Islet of Langerhans (tissue), 1 donor: ENCODE data around the gene CSF3R.
A peak's percentile ranks its signal among the peaks of the same experiment; 100 is the strongest.
"Not testable (repeated sequence)": the region's sequence is repeated elsewhere in the genome, so short reads cannot be mapped to it uniquely, and the experiment has no call there.

Source experiments
- FAIRE-seq: peaks from one replicate; lab custom pipeline; 2011; peaks lifted over from hg19 to GRCh38; lab: Jason Lieb, UNC

The CSF3R gene

DNA sequence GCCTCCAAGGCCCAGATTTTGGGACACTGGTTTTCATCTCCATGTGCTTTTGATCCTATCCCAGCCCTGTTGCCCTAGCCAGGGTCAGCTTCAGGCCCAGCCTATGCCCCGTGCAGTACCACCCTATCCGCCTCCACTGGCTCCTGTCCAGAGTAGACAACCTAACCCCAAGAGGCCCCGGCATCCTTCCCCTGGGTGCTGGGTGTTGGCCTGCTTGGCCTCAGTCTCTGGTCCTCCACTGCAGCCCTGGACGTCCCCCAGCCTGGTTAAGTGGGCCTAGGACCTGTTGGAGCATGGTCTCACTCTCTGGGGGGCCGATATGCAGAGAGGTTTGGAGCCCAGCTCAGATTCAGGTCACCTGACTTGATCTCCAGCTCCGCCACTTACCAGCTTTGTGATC is 1.6 kb downstream of the CSF3R start:
- no peak for FAIRE-seq

DNA sequence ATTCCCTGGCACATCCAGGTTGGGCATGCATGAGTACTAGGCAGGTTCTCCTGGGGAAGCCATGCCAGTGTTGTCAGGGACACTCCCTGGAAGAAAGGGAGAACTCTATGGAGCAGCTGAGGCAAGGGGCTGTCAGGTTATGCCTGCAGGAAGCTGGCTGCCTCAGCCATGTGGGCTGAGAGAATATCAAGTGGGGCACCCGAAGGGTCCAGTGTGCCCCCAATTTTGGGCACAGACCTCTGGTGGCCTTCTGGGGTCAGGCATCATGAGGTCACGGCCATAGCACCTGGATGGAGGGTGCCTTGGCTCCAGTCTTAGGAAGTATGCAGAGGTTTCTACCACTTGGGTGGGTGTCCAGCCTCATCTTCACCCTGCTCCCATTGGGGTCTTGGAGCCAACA is 2.6 kb downstream of the CSF3R start:
- no peak for FAIRE-seq

DNA sequence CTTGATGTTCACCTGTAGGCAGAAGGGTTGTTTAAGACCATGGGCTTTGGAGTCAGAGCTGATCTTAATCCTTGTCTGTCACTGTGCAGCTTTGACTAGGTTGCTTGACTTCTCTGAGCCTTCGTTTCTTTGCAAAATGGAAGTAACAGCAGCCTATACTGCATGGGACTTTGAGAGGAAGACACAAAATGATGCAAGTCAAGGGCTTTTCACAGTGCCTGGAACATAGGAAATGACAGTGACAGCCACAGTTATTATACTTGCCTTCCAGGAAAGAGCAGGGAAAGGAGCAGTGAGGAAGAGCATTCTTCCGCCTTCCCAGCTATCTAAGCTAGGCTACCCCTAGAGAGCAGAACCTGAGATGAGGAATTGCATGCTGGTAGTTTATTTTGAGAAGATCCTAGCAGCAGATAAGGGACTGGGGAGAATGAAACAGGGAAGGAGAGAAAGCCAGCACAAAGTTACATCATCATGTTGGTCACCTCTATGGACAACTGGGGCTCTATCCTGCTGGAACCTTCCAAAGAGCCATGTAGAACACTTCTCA is 3.1 kb downstream of the CSF3R start:
- FAIRE-seq, result no peak

DNA sequence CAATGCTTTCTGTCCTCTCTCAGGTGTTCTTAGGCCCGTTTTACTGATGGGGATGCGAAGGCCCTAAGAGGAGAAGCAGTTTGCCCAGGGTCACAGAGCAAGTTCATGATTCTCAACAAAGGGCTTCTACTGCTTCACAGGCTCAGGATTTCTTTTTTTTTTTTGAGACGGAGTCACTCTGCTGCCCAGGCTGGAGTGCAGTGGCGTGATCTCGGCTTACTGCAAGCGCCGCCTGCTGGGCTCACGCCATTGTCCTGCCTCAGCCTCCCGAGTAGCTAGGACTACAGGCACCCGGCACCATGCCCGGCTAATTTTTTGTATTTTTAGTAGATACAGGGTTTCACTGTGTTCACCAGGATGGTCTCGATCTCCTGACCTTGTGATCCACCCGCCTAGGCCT is 5.1 kb downstream of the CSF3R start:
- FAIRE-seq, result not testable (repeated sequence)

DNA sequence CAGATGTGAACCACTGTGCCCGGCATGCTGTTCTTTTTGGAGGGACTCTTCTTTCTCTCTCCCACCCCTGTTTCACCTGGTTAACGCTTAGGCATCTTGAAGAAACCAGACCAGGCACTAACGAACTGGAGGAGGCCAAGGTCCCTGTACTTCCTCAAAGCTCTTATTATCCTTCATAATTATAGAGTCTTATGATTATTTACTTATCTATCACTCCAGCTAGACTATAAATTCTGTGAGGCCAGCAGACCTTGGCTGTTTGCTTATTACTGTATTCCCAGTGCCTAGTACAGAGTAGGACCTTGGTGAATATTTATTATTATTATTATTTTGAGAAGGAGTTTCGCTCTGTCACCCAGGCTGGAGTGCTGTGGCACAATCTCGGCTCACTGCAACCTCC is 5.8 kb downstream of the CSF3R start:
- no peak for FAIRE-seq

DNA sequence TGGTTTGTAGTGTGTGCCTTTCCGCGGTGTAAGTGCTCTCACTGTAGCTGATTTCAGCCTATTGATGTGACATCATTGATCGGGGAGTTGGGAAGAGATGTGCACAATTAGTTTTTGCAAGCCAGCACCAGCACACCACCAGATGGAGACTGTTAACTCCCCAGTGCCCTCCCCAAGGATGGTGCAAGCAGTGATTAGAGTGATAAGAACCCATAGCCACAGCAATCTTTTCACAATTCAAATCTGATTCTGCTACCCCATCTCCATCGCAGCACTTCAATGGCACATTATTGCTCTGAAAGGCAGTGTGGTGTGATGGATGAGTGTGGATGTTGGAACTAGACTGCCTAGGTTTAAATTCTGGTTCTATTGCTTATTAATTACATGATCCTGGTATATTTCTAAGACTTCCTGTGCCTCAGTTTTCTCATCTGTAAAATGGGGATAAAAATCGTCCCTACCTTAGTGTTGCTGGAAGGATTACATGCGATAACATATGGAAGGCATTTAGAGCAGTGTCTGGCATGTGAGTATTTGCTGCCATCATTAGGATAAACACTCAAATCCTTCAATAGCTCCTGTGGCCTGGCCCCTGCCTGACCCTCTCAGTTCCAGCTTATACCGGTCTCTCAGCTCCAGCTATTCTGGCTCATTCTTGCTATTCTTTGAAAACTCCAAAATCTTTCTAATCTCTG is 6.7 kb downstream of the CSF3R start:
- no peak for FAIRE-seq

DNA sequence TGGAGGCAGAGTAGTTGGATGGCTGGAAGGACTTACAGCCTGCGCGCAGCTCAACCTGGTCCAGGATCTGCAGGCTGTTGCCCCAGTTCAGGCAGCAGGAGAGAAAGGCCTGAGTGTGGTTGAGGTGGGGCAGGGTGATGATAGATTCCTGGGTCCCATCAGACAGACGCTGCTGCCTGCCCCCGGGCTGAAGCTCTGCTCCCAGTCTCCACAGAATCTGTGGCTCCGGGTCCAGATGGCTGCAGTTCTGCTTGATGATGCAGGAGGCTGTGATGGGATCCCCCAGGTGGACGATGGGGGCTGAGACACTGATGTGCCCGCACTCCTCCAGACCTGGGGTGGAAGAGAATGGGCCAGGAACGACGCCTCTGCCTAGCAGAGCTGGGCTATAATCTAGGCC is 7.4 kb downstream of the CSF3R start:
- FAIRE-seq, result no peak

DNA sequence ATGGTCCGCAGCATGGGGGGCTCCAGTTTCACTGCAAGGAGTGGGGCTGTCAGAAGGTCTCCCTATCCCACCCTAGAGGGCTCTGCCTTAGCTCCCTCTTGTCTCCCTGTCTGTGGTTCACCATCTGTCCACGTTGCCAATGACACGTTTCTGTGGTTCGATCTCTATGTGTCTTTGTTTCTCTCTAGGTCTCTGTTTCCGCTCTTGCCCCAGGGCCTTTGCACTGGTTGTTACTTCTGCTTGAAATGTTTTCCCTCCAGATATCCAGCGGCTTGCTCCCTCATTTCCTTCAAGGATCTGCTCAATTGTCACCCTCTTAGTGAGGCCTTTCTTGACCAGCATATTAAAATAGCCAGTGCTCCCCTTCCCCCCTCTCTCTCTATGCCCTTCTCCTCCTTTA is 10.1 kb downstream of the CSF3R start:
- no peak for FAIRE-seq

DNA sequence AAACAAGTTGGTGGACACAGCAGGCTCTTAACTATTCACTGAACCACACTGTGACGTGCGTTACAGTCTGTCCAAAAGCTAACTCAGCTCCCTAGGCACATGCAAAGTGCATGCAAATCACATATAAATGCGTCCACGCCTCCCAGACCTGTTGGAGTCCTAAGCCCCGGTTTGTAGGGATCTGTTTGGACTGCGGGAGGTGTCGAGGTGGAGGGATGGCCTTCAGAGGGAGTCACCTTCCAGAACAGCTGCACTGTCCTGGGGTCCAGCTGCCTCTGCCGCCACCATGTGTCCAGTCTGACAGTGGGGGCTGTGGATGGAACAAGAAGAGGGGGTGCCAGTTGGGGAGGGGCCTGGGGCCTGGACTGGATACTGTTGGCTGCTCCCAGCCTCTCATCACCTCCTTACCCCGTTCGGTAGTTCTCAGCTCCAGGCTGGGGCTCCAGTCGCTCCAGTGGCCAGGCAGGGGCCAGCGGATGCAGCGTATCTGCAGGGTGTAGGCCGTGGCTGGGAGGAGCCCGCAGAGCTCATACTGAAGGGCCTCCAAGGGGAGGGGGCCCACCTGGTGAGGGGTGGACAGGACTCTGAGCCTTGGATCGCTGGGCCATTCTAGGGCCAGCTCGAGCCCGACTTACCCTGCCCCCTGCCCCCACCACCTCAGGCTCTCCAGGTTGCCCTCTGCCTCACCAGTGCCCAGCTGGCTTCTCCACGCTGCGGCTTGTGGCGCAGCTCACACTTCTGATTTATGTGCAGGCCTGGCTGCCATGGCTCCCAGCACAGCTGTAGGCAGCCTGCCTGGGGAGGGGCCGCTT is 10.7 kb downstream of the CSF3R start:
- no peak for FAIRE-seq

DNA sequence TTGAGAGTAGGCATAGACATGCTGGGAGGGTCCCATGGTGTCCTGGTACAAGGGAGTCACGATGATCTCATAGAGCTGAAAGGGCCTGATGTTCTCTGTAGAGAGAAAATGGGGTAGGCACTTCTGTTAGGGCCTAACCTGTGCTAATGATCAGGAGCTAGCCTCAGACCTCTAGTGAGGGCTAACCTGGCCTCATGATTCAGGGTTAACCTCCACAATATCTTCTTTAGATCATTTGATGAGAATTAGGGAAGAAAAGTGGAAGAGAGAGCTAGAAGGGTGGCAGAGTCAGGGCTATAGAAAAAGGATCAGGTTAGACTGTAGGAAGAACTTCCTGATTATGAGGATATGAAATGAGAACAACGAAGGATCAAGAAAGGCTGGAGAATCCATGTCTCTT is 13.6 kb downstream of the CSF3R start:
- no peak for FAIRE-seq

DNA sequence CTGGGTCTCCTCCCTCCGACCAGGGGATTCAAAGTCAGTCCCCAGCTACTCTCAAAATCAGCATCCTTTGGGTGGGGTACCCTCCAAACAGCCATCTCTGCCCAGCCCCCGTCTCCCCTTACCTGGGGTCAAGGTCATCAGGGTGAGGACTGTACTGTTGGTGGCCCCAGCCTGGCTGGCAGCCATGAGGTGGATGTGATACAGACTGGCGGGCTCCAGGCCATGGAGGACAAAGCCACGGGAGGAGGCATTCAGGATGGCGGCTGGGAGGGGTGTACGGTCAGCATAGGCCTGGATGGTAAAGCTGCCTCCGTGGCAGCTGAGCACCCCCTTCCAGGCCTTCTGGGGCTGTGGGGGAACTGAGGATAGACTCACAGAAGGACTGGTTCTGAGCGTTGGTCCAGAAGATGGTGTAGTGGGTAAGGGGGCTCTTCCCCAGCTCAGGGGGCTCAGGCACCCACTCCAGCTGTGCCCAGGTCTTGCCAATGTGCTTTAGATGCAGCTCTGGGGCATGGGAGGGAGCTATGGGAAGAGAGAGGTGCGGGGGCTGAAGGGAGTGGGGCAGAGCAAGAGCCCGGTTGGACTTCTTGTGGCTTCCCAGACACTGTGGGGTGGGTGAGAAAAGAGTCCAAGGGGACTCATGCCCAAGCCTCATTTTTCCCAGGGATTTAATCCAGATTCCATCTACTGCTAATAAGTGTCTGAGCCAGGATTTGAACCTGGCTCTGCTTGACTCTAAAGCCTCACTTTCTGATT is 14.8 kb downstream of the CSF3R start:
- FAIRE-seq, result no peak

DNA sequence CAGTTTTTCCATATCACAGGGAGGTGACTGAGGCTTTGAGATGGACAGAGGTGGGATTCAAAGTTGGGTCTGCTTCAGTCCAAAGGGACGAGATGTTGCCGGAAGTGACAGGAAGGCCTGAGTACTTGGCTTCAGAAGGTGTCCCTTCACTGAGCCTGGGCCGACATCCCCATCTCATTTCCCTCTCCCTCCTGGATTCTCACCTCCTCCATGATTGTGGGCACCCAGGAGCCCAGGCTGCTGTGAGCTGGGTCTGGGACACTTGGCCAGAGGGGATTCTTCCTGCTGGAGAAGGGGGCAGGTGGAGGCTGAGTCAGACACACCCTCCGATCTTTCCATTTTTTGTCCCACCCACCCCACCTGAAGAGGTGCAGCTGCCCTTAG is 15.7 kb downstream of the CSF3R start:
- no peak for FAIRE-seq

DNA sequence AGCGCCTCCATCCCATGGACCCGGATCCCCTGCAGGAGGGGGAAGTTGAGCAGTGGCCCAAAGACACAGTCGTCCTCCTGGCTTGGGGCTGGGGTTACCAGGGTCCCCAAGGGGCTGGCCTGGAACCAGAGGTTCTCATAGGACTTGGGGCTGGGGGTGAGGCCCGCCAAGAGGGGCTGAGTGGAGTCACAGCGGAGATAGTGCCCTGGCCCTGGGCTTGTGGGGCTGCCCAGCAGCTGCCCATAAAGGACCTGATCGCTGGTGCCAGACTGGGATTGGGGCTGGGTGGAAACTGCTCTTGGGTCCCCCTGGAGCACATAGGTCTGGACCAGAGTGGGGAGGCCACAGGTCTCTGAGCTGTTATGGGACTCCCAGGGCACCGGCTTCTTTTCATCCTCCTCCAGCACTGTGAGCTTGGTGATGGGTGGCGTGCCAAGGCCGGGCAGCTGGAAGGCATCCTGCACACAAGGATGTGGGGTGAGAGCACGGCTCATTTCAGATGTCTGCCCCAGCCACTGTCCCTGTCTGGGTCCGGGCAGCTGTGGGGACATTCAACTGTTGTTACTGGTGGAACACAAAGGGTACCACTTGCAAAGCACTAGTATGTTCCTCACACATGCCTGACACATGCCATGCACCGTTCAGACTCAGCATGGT is 16.2 kb downstream of the CSF3R start:
- FAIRE-seq, result no peak

DNA sequence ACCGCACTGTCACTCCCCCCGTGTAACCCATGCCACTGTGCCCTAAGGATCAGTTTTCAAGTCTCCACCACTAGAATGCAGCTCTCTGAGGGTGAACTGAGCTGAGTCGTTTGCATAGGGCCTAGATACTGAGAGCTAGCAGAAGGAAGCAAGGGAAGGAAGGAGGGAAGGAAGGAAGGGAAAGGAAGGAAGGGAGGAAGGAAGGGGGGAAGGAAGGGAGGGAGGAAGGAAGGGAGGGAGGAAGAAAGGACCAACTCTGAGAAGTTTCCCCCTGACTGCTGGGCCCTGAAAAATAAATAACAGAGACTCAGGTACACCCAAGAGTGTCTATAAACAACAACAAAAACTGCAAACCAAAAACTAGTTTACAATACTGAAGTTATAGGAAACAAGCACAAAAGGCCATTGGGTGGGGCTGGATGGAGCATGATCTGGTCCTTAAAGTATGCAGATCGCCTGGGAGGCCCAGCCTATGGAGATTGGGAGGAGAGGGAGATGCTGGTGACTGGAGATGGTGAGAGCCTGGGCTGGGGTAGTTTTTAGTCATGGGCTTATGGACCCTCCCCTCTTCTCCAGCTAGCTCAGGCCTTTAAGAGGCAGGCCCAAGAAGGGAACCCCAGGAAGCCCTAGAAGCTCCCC is 16.9 kb downstream of the CSF3R start:
- no peak for FAIRE-seq

DNA sequence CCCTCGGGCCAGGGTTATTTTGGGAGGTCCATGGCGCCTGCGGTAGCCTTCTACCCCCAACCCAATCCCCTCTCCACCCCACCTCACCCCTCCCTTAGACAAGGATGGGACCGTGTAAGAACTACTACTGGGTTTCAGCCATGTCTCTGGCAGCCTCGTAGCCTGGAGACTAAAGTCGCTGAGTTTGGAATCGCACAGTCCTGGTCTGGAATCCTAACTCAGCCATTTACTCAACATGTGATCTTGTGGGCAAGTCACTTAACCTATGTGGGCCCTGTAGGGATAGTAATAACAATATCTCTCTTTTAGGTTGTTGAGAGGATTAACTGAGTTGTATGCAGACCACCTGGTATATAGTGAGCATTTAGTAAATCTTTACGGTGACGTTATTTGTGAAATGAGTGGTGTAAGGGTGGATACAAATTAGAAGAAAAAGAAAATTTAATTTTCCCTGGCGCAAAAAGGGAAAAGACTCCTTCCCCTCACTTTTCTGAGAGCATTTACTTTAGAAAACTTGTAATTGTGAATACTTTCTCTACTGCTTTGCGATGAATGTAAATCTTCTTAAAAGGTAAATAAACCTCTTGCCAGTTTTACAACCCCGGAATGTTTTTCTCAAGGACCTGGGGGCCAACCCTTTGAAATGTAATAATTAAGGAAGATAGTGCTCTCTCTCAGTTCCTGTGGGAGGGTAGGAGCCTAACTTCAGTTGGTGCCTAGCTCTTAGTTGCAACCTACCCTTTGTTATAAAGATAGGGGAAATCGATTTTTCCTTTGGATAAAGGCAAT is 17.9 kb downstream of the CSF3R start:
- peak; percentile 27 for FAIRE-seq

DNA sequence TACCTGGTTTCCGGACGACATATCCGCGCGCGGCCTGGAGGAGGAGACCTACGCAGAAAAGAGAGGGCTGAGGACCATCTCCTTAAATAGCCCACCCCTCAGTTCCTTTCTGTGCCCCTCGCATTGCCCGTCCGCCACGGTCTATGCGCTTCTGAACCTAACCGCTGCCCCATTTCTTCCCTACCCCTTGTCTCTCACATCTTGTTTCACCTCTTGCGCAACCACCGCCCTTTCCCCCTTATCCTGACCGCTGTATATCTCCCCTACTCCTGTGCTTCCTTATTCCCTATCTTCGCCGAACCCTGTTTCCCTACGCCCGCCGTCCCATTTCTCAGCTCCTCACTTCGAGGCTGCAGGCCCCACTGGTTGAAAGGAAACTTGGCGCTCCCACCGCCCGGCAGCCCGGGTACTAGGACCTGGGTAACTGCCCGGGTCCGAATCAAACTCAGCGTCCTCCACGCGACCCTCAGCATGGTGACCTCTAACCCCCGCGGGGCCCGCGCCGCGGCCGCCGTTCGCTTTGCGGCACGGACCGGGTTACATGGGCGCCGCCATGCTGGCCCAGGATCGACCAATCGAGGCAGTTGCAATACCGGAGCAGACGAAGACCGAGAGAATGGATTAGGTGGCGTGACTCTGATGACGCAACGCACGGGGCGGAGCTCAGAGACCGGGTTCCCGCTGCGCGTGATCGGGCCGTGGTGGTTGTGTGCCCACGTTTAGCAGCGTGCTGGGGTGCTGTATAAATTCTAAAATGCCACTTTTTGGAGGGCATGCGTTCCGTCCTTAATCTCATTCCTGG is 18.7 kb downstream of the CSF3R start, which contains the start of gene MRPS15:
MRPS15 (minus strand) TSS at position 582 of the 802 bp plus-strand sequence; CDS start at position 473, 109 bp downstream.
- no peak for FAIRE-seq

DNA sequence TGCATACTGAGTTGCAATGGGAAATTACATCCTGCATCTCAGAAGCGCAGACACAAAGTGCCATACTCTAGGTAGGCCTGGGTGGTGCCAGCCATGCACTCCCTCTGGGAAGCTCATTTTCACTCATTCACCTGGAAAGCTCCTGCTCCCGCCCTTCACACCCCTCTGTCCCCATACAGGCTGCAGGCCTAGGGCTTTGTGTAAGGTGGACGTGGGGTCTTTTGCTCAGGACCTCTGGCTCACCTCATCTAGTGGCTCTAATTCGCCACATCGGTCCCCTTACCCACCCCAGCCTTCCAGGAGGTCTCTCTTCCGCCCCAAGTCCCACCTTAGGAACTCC is 19.3 kb downstream of the CSF3R start:
- FAIRE-seq, result no peak

DNA sequence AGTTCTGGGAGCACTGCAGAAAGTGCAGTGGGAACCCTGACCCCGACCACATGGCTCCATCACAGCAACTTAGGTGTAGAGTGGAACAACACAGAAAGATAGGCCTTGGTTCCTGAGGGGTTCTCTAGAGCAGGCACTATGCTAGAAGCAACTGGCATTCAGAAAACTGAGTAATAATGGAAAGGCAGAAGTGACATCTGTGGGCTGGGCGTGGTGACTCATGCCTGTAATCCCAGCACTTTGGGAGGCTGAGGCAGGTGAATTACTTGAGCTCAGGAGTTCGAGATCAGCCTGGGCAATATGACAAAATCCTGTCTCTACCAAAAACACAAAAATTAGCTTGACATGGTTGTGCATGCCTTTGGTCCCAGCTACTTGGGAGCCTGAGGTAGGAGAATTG is 23.8 kb downstream of the CSF3R start:
- no peak for FAIRE-seq

DNA sequence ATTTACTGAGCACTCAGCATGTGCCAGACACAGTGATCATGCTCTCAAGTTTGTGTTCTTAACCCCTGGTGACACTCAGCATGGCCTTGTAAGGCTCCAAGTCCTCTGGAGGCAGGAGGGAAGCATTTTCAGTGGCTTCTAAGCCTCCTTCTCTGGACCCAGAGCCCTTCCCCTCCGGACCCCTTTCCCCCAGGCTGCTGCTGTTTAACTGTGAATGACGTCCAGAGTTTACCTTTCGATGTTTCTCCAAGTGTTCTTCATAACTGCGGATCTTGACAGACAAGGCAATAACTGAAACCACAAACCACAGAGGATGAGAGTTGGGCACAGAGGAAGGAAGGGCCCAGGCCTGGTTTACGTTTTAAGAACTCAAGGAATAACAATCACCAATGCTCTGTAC is 25.0 kb downstream of the CSF3R start:
- no peak for FAIRE-seq

DNA sequence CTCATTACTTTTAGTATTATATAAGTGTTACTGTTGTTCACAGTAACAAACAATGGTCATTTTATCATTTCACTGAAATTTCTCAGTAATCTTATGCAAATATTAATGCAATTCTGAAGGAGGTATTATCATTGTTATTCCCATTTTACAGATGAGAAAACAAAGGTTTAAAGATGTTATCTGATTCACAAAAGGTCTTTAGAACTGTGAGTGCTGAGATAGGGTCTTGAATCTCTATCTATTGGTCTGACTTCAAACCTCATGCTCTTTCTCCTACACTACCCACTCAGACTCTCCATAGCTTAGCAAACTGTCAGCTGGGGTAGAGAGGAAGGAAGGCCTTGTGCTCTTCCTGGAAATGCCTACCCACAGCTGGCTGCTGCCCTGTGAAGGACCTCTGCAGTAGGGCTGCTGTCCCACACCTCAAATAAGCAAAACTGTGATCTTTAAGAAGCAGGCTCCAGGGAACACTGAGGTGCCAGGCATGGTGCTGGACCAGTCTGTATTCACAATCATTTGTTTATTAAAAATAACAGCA is 26.3 kb downstream of the CSF3R start:
- no peak for FAIRE-seq
